H4 (cell line): ENCODE results near the gene B4GALT2. TPM values are rescaled to one million over a fixed set of nuclear protein-coding genes. Genes with fewer than 3 reads are reported as not detected.

ENCODE experiments used
- DNase-seq: peaks from one replicate; pipeline ENCODE4 v3.0.0-alpha.2; 2015; ENCODE audit warnings: low spot score
- total RNA-seq: library from RNA; depleted of rRNA; stranded (reverse); fragments of >200 nt; shearing (Covaris generic); gene quantifications from 2 replicates; pipeline ENCODE4 v1.2.3, GENCODE V29; 2014

B4GALT2 gene
- total RNA-seq, 1 experiment from 2014 or later = 92.8 TPM

- no peak for DNase-seq
Observed at GRCh38 chr1:43984855-43985254, 5.8 kb downstream of the B4GALT2 start.

- DNase-seq = no peak
Observed at GRCh38 chr1:43985984-43986595, 7.1 kb downstream of the B4GALT2 start.

GRCh38 chr1:43986712-43987111 lies 7.7 kb downstream of the B4GALT2 start:
- no peak for DNase-seq

GRCh38 chr1:43987159-43987902 lies 8.3 kb downstream of the B4GALT2 start:
- DNase-seq = no peak

GRCh38 chr1:43990271-43991199 lies 11.5 kb downstream of the B4GALT2 start:
- no peak for DNase-seq

- DNase-seq = no peak
Observed at GRCh38 chr1:43991200-43991475, 12.1 kb downstream of the B4GALT2 start.

GRCh38 chr1:43991476-43992231 lies 12.6 kb downstream of the B4GALT2 start, which contains the start of gene CCDC24:
TSS of gene CCDC24 (plus strand) at chr1:43991599. CDS start at chr1:43991879, 280 bp downstream.
- DNase-seq = peak; percentile 85

- DNase-seq = no peak
Observed at GRCh38 chr1:43992232-43992995, 13.4 kb downstream of the B4GALT2 start.

GRCh38 chr1:43993206-43993914 lies 14.3 kb downstream of the B4GALT2 start:
- DNase-seq = no peak

- DNase-seq = no peak
Observed at GRCh38 chr1:43994071-43994470, 15.1 kb downstream of the B4GALT2 start.

GRCh38 chr1:43994794-43995790 lies 16.1 kb downstream of the B4GALT2 start:
- peak; percentile 49 for DNase-seq

GRCh38 chr1:43995984-43996732 lies 17.1 kb downstream of the B4GALT2 start:
- DNase-seq = no peak

- no peak for DNase-seq
Observed at GRCh38 chr1:43996733-43997115, 17.7 kb downstream of the B4GALT2 start.

GRCh38 chr1:43997295-43997999 lies 18.4 kb downstream of the B4GALT2 start:
- no peak for DNase-seq

- no peak for DNase-seq
Observed at GRCh38 chr1:43998000-43998378, 19.0 kb downstream of the B4GALT2 start.

- no peak for DNase-seq
Observed at GRCh38 chr1:43999455-43999854, 20.4 kb downstream of the B4GALT2 start.

- DNase-seq = no peak
Observed at GRCh38 chr1:44000122-44000665, 21.2 kb downstream of the B4GALT2 start.
